GM23338 (cell line): ENCODE data around the gene CENPE. TPM values are rescaled to one million over a fixed set of nuclear protein-coding genes. Genes with fewer than 3 reads are reported as not detected.
A peak's percentile ranks its signal among the peaks of the same experiment; 100 is the strongest.

Experiments
- ATAC-seq: fragments of 200-7000 bp; cut with Tn5 transposase; 3 replicates; pipeline ENCODE4 v1.9.1; 2020
- DNase-seq: peaks from one replicate; pipeline ENCODE4 v3.0.0-alpha.2; 2015; ENCODE audit warnings: low spot score
- H2AFZ ChIP-seq: fragments of 200-600 bp; sonication (generic); 2 replicates; pipeline ENCODE4 v1.8.0; 2016; ENCODE audit warnings: antibody characterized with exemption, mild to moderate bottlenecking, moderate library complexity
- H3F3A ChIP-seq: fragments of 200-600 bp; sonication (generic); replicated peaks from 2 replicates; pipeline ENCODE4 v1.8.0; 2017; ENCODE audit warnings: antibody characterized with exemption, mixed run types, low read depth
- H3K27ac ChIP-seq: fragments of 200-600 bp; sonication (generic); 2 replicates; pipeline ENCODE4 v1.6.1; 2016; ENCODE audit warnings: low read depth
- H3K27me3 ChIP-seq: fragments of 200-600 bp; sonication (generic); 2 replicates; pipeline ENCODE4 v1.8.0; 2016; ENCODE audit warnings: mild to moderate bottlenecking, mixed run types, moderate library complexity; ENCODE audit not compliant: insufficient read depth
- H3K36me3 ChIP-seq: fragments of 200-600 bp; sonication (generic); 2 replicates; pipeline ENCODE4 v1.8.0; 2016; ENCODE audit warnings: mild to moderate bottlenecking; ENCODE audit not compliant: insufficient read depth
- H3K4me1 ChIP-seq: fragments of 200-600 bp; sonication (generic); 2 replicates; pipeline ENCODE4 v1.8.0; 2016; ENCODE audit warnings: mild to moderate bottlenecking, moderate library complexity; ENCODE audit not compliant: insufficient read depth
- H3K4me2 ChIP-seq: fragments of 200-600 bp; sonication (generic); 2 replicates; pipeline ENCODE4 v1.7.1; 2017; ENCODE audit warnings: mixed run types
- H3K4me3 ChIP-seq: fragments of 200-600 bp; sonication (generic); 2 replicates; pipeline ENCODE4 v1.6.1; 2016; ENCODE audit warnings: mixed run types
- H3K79me2 ChIP-seq: fragments of 200-600 bp; sonication (generic); replicated peaks from 2 replicates; pipeline ENCODE4 v1.8.0; 2017; ENCODE audit warnings: mild to moderate bottlenecking; ENCODE audit not compliant: insufficient read depth
- H3K9me2 ChIP-seq: fragments of 200-600 bp; sonication (generic); 2 replicates; pipeline ENCODE4 v1.8.0; 2017; ENCODE audit not compliant: insufficient read depth
- H4K20me1 ChIP-seq: fragments of 200-600 bp; sonication (generic); replicated peaks from 2 replicates; pipeline ENCODE4 v1.8.0; 2017; ENCODE audit warnings: mild to moderate bottlenecking; ENCODE audit not compliant: insufficient read depth
- H3K27ac Mint-ChIP-seq: 2 replicates; pipeline ENCODE4 v1.8.0; 2020; ENCODE audit warnings: inconsistent platforms, mild to moderate bottlenecking, moderate library complexity, mixed read lengths
- H3K27me3 Mint-ChIP-seq: 3 replicates; pipeline ENCODE4 v1.8.0; 2022; ENCODE audit warnings: low read depth, mild to moderate bottlenecking, moderate library complexity, mixed read lengths, inconsistent platforms; ENCODE audit not compliant: insufficient read depth, poor library complexity
- H3K36me3 Mint-ChIP-seq: 3 replicates; pipeline ENCODE4 v1.8.0; 2021; ENCODE audit warnings: low read depth, mild to moderate bottlenecking, inconsistent platforms, moderate library complexity, mixed read lengths
- H3K4me1 Mint-ChIP-seq: 3 replicates; pipeline ENCODE4 v1.8.0; 2020; ENCODE audit warnings: mild to moderate bottlenecking, inconsistent platforms, mixed read lengths
- H3K4me3 Mint-ChIP-seq: 3 replicates; pipeline ENCODE4 v1.8.0; 2021; ENCODE audit warnings: moderate library complexity, mild to moderate bottlenecking, inconsistent platforms, mixed read lengths
- H3K9me3 Mint-ChIP-seq: 3 replicates; pipeline ENCODE4 v1.8.0; 2020; ENCODE audit warnings: moderate library complexity, mild to moderate bottlenecking, inconsistent platforms, mixed read lengths
- CREB1 ChIP-seq: fragments of 250-450 bp; sonication (Bioruptor Pico); IDR thresholded peaks from 2 replicates; pipeline ENCODE4 v1.5.0; 2020; ENCODE audit warnings: low read depth, mild to moderate bottlenecking, moderate library complexity
- CTCF ChIP-seq, 2 experiments: fragments of 200-600 bp in 1 of 2; sonication (generic) in 1 of 2; conservative IDR thresholded peaks; 2 replicates each; pipeline versions ENCODE4 v1.5.1 to v1.6.1; 2016 to 2017; ENCODE audit warnings: antibody characterized with exemption in 2 of 2, low read depth in 2 of 2, mild to moderate bottlenecking in 2 of 2, moderate library complexity in 1 of 2
- EZH2 ChIP-seq: fragments of 200-600 bp; sonication (generic); IDR thresholded peaks from one replicate; pipeline ENCODE4 v1.8.0; 2017; ENCODE audit warnings: antibody characterized with exemption, mild to moderate bottlenecking, low read depth; ENCODE audit not compliant: unreplicated experiment
- POLR2AphosphoS5 ChIP-seq: IDR thresholded peaks from 2 replicates; pipeline ENCODE4 v1.6.1; 2016; ENCODE audit warnings: antibody characterized with exemption, low read depth
- REST ChIP-seq: IDR thresholded peaks from one replicate; pipeline ENCODE4 v1.6.1; 2018; ENCODE audit warnings: antibody characterized with exemption; ENCODE audit not compliant: unreplicated experiment
- STAT1 ChIP-seq: IDR thresholded peaks from one replicate; pipeline ENCODE4 v1.6.1; 2016; ENCODE audit warnings: antibody characterized with exemption; ENCODE audit not compliant: unreplicated experiment
- ZNF331 ChIP-seq: fragments of 250-450 bp; sonication (Bioruptor Pico); IDR thresholded peaks from 2 replicates; pipeline ENCODE4 v1.5.0; 2020; ENCODE audit warnings: low read depth, mild to moderate bottlenecking, moderate library complexity
- polyA plus RNA-seq: library from polyadenylated mRNA; unstranded; fragments of >200 nt; fragmentation: Nextera tagmentation; extraction: Ambion mirVana; gene quantifications from 2 replicates; pipeline ENCODE4 v1.2.1, GENCODE V29; 2016
- total RNA-seq: library from RNA; depleted of rRNA; stranded (reverse); fragments of >200 nt; shearing (Covaris generic); gene quantifications from 2 replicates; pipeline ENCODE4 v1.2.3, GENCODE V29; 2014

The CENPE gene
- total and polyA plus RNA-seq, 2 experiments from 2014 or later: 42.2 to 46.7 TPM

GRCh38 chr4:103108542-103108941, 89.6 kb downstream of the CENPE start (continued):
- TF ChIP-seq CREB1 (CRISPR knock-in tag): no peak
- no peak for TF ChIP-seq EZH2
- no peak for TF ChIP-seq POLR2AphosphoS5
- TF ChIP-seq CTCF (conservative IDR thresholded peaks at IDR 0.05; ENCODE audit: low read depth in 2 of 2): no peak
- TF ChIP-seq ZNF331 (CRISPR knock-in tag): no peak
- no peak for TF ChIP-seq REST

GRCh38 chr4:103105558-103106356, 92.4 kb downstream of the CENPE start:
- Histone ChIP-seq H3K4me3 (no peak overlapping the region), H3K79me2 (no peaks in the 10 kb centered on the region), H3K9me2 (no peaks in the 10 kb centered on the region), H3F3A (no peaks in the 10 kb centered on the region), H3K27ac (0 out of 2 replicates have a peak overlapping the region, but pooled peaks have one; percentile 22), H3K4me2 (no peak overlapping the region), H3K36me3 (peaks cover 21% of the 10 kb centered on the region), H3K4me1 (no peaks in the 10 kb centered on the region), H3K27me3 (no peaks in the 10 kb centered on the region), H4K20me1 (no peaks in the 10 kb centered on the region), H2AFZ (no peak overlapping the region)
- H3K36me3 Mint-ChIP-seq: peaks cover 44% of the 10 kb centered on the region
- H3K4me1 Mint-ChIP-seq: no peaks in the 10 kb centered on the region
- no peak overlapping the region for H3K4me3 Mint-ChIP-seq
- ATAC-seq (no peak), DNase-seq (no peak)
- no peaks in the 10 kb centered on the region for H3K9me3 Mint-ChIP-seq
- H3K27ac Mint-ChIP-seq: peak overlapping the region; percentile 19; the same call in 1 of the 2 replicates
- no peaks in the 10 kb centered on the region for H3K27me3 Mint-ChIP-seq
- TF ChIP-seq CREB1 (CRISPR knock-in tag) (no peak), STAT1 (no peak)
